AG04450 (cell line): ENCODE results near the gene STOML2. TPM values are rescaled to one million over a fixed set of nuclear protein-coding genes. Genes with fewer than 3 reads are reported as not detected.

Experiments
- CTCF ChIA-PET: fragments of 300-600, 350-600 bp; formaldehyde crosslinking; extraction: SDS; loops from one replicate; lab custom pipeline; 2022; ENCODE audit warnings: antibody characterized with exemption, inconsistent platforms; lab: Charles Lee
- POLR2A ChIA-PET: fragments of 350-600 bp; formaldehyde crosslinking; extraction: SDS; loops from one replicate; lab custom pipeline; 2021; ENCODE audit warnings: antibody characterized with exemption, inconsistent platforms; lab: Yijun Ruan, JAX
- DNase-seq: peaks from one replicate; pipeline ENCODE4 v3.0.0-alpha.2; 2011; ENCODE audit warnings: low read depth, low spot score
- H3K27ac ChIP-seq: one replicate; pipeline ENCODE4 v1.5.1; 2012; ENCODE audit warnings: low read depth, low read length, control low read depth
- H3K27me3 ChIP-seq: one replicate; pipeline ENCODE4 v1.6.0; 2012; ENCODE audit warnings: low read length; ENCODE audit not compliant: control insufficient read depth, insufficient read depth
- H3K4me3 ChIP-seq: 2 replicates; pipeline ENCODE4 v1.5.1; 2011; ENCODE audit warnings: mild to moderate bottlenecking, low read depth, low read length, control low read depth
- H3K9me3 ChIP-seq: 2 replicates; pipeline ENCODE4 v1.5.1; 2012; ENCODE audit warnings: low read length; ENCODE audit not compliant: control insufficient read depth, insufficient read depth
- CTCF ChIP-seq: IDR thresholded peaks from 2 replicates; pipeline ENCODE4 v1.5.1; 2011; ENCODE audit warnings: low read depth, low read length, control low read depth, inconsistent platforms
- polyA plus RNA-seq: library from polyadenylated mRNA; depleted of rRNA; stranded (reverse); fragments of >200 nt; gene quantifications from 2 replicates; pipeline ENCODE4 v1.2.3, GENCODE V29; 2011; rRNA removed

STOML2 gene
- polyA plus RNA-seq, 1 experiment: 125 TPM

GRCh38 chr9:35054871-35055644, 47.9 kb downstream of the STOML2 start:
- H3K9me3 ChIP-seq: no peaks in the 10 kb centered on the region
- H3K27me3 ChIP-seq: no peaks in the 10 kb centered on the region
- ChIA-PET CTCF (interaction anchor here (1.4 kb wide), 1 partner anchor 155 kb away, joined by 4 read pairs; no protein-coding TSS in a partner anchor), POLR2A (interaction anchor here (2.4 kb wide), 1 partner anchor 17 kb away, joined by 12 read pairs; the partner anchor contains the start of gene VCP)
- H3K27ac ChIP-seq: no peak overlapping the region
- TF ChIP-seq CTCF: no peak
- DNase-seq: no peak
- H3K4me3 ChIP-seq: no peak overlapping the region

GRCh38 chr9:35054185-35054835, 48.6 kb downstream of the STOML2 start:
- CTCF ChIA-PET: interaction anchor here (1.4 kb wide), 1 partner anchor 155 kb away, joined by 4 read pairs; no protein-coding TSS in a partner anchor
- no peak for TF ChIP-seq CTCF
- no peak for DNase-seq
- Histone ChIP-seq H3K27me3 (no peaks in the 10 kb centered on the region), H3K4me3 (no peak overlapping the region), H3K9me3 (no peaks in the 10 kb centered on the region), H3K27ac (no peak overlapping the region)
- POLR2A ChIA-PET: interaction anchor here (2.4 kb wide), 1 partner anchor 17 kb away, joined by 12 read pairs; the partner anchor contains the start of gene VCP

- Histone ChIP-seq H3K9me3 (no peaks in the 10 kb centered on the region), H3K27me3 (no peaks in the 10 kb centered on the region), H3K4me3 (no peak overlapping the region), H3K27ac (peak overlapping the region; percentile 31)
- POLR2A ChIA-PET: interaction anchor here (0.5 to 2.0 kb wide), 5 partner anchors 8 to 427 kb away, joined by 3 to 11 read pairs (median 4); partner anchors contain the start of gene VCP
- DNase-seq: no peak
- peak; percentile 75 for TF ChIP-seq CTCF
- CTCF ChIA-PET: interaction anchor here (0.6 to 3.3 kb wide), 29 partner anchors 8 to 435 kb away, joined by 3 to 76 read pairs (median 5); partner anchors contain the start of genes FANCG, PIGO and VCP
Measured at GRCh38 chr9:35051069-35051967, 51.6 kb downstream of the STOML2 start.

Other genes with a start within 250 kb of the STOML2 start
- gene PHF24, start 144.8 kb downstream of the STOML2 start, polyA plus RNA-seq: not detected in 2 replicates
- gene DNAJB5, start 113.4 kb downstream of the STOML2 start, polyA plus RNA-seq: 5.1 and 9.5 TPM in 2 replicates
- gene VCP, start 30.5 kb downstream of the STOML2 start, polyA plus RNA-seq: 386 and 411 TPM in 2 replicates
- 8.5 and 9.1 TPM in 2 replicates for gene FANCG, start 23.2 kb downstream of the STOML2 start, polyA plus RNA-seq
- gene PIGO, start 6.5 kb downstream of the STOML2 start, polyA plus RNA-seq: 14.1 and 14.3 TPM in 2 replicates
- 20.4 and 24.6 TPM in 2 replicates for gene ATOSB, start 12.7 kb upstream of the STOML2 start, polyA plus RNA-seq
- 12.5 and 15.4 TPM in 2 replicates for gene UNC13B, start 58.9 kb upstream of the STOML2 start, polyA plus RNA-seq